Measurements from ENCODE around the gene GPHN.

- TF ChIP-seq CTCF (IDR thresholded peaks at IDR 0.05) (no peak), EP300 (IDR thresholded peaks at IDR 0.05) (no peak), POLR2A (IDR thresholded peaks at IDR 0.05; ENCODE audit: low read depth) (no peak), POLR2AphosphoS5 (IDR thresholded peaks at IDR 0.05) (no peak)
Observed at GRCh38 chr14:66509874-66510273, 1.9 kb downstream of the GPHN start.

Data from esophagus muscularis mucosa (tissue), 4 donors.